Measurements from ENCODE around the gene PIK3CD.

Gene PIK3CD

GRCh38 chr1:9628541-9629444 lies 22.7 kb upstream of the PIK3CD start:
- Histone ChIP-seq H3K4me3 (ENCODE audit: low read depth, low read length) (no peak overlapping the region), H3K27ac (no peak overlapping the region), H3K79me2 (no peaks in the 10 kb centered on the region), H2AFZ (no peak overlapping the region), H3K9ac (no peak overlapping the region), H3K36me3 (ENCODE audit: control insufficient read depth, insufficient read depth, low read length) (no peaks in the 10 kb centered on the region), H3K4me2 (ENCODE audit: low read length) (no peak overlapping the region), H3K27me3 (ENCODE audit: control insufficient read depth, insufficient read depth, low read length) (no peaks in the 10 kb centered on the region), H3K9me3 (ENCODE audit: control insufficient read depth, low read length) (no peaks in the 10 kb centered on the region), H3K4me1 (no peaks in the 10 kb centered on the region)
- TF ChIP-seq CTCF (IDR thresholded peaks at IDR 0.05): no peak

- Histone ChIP-seq H3K4me3 (ENCODE audit: low read depth, low read length) (no peak overlapping the region), H3K4me1 (no peaks in the 10 kb centered on the region), H3K36me3 (ENCODE audit: control insufficient read depth, insufficient read depth, low read length) (no peaks in the 10 kb centered on the region), H3K9ac (no peak overlapping the region), H2AFZ (no peak overlapping the region), H3K4me2 (ENCODE audit: low read length) (no peak overlapping the region), H3K27ac (no peak overlapping the region), H3K79me2 (no peaks in the 10 kb centered on the region), H3K27me3 (ENCODE audit: control insufficient read depth, insufficient read depth, low read length) (no peaks in the 10 kb centered on the region), H3K9me3 (ENCODE audit: control insufficient read depth, low read length) (no peaks in the 10 kb centered on the region)
- TF ChIP-seq CTCF (IDR thresholded peaks at IDR 0.05): no peak
Observed at GRCh38 chr1:9629445-9630201, 21.9 kb upstream of the PIK3CD start.

GRCh38 chr1:9630331-9631111 lies 21.0 kb upstream of the PIK3CD start:
- H3K9ac ChIP-seq: no peak overlapping the region

GRCh38 chr1:9631613-9632012 lies 19.9 kb upstream of the PIK3CD start:
- H3K27me3 ChIP-seq (ENCODE audit: control insufficient read depth, insufficient read depth, low read length): no peaks in the 10 kb centered on the region
- no peak overlapping the region for H3K4me2 ChIP-seq (ENCODE audit: low read length)
- no peak for TF ChIP-seq CTCF (IDR thresholded peaks at IDR 0.05)
- no peak overlapping the region for H3K4me3 ChIP-seq (ENCODE audit: low read depth, low read length)
- H3K79me2 ChIP-seq: no peaks in the 10 kb centered on the region
- H3K27ac ChIP-seq: no peak overlapping the region
- no peak overlapping the region for H3K9ac ChIP-seq
- H3K36me3 ChIP-seq (ENCODE audit: control insufficient read depth, insufficient read depth, low read length): no peaks in the 10 kb centered on the region
- no peaks in the 10 kb centered on the region for H3K4me1 ChIP-seq
- no peaks in the 10 kb centered on the region for H3K9me3 ChIP-seq (ENCODE audit: control insufficient read depth, low read length)
- H2AFZ ChIP-seq: no peak overlapping the region

More at GRCh38 chr1:9630331-9631111, 21.0 kb upstream of the PIK3CD start:
- H3K4me2 ChIP-seq (ENCODE audit: low read length): no peak overlapping the region
- H3K4me3 ChIP-seq (ENCODE audit: low read depth, low read length): no peak overlapping the region
- no peaks in the 10 kb centered on the region for H3K36me3 ChIP-seq (ENCODE audit: control insufficient read depth, insufficient read depth, low read length)
- no peaks in the 10 kb centered on the region for H3K9me3 ChIP-seq (ENCODE audit: control insufficient read depth, low read length)
- H2AFZ ChIP-seq: no peak overlapping the region
- no peaks in the 10 kb centered on the region for H3K79me2 ChIP-seq
- H3K4me1 ChIP-seq: no peaks in the 10 kb centered on the region
- H3K27ac ChIP-seq: no peak overlapping the region
- H3K27me3 ChIP-seq (ENCODE audit: control insufficient read depth, insufficient read depth, low read length): no peaks in the 10 kb centered on the region
- TF ChIP-seq CTCF (IDR thresholded peaks at IDR 0.05): no peak

Measured in parathyroid adenoma (tissue), 2 donors.